HepG2 (cell line): ENCODE data around the gene EFL1. TPM values are rescaled to one million over a fixed set of nuclear protein-coding genes. Genes with fewer than 3 reads are reported as not detected.
A peak's percentile ranks its signal among the peaks of the same experiment; 100 is the strongest.

ENCODE experiments used
- ATAC-seq: fragments of 200-7000 bp; cut with Tn5 transposase; 3 replicates; pipeline ENCODE4 v1.9.1; 2020; ENCODE audit warnings: mild to moderate bottlenecking, moderate library complexity
- BruUV-seq: library from RNA; stranded (reverse); fragments of 400-500 nt; replicated peaks from 2 replicates; lab custom pipeline; 2021; lab: Mats Ljungman, UMichigan
- CTCF ChIA-PET: fragments of 300-600 bp; formaldehyde crosslinking; extraction: SDS; loops from one replicate; lab custom pipeline; 2021; ENCODE audit warnings: low total read pairs, inconsistent platforms, low intra/inter-chr PET ratio; lab: Yijun Ruan, JAX
- POLR2A ChIA-PET: fragments of 350-600 bp; sonication (Branson Sonifier 250); formaldehyde crosslinking; loops from one replicate; lab custom pipeline; 2020; ENCODE audit warnings: antibody characterized with exemption, inconsistent platforms; lab: Yijun Ruan, JAX
- DNase-seq: peaks from one replicate; pipeline ENCODE4 v3.0.0-alpha.2; 2015; ENCODE audit warnings: low spot score
- FAIRE-seq: peaks from 3 replicates; lab custom pipeline; 2011; peaks lifted over from hg19 to GRCh38; lab: Jason Lieb, UNC
- H2AFZ ChIP-seq: one replicate; pipeline ENCODE4 v1.6.1; 2011; ENCODE audit warnings: low read length, inconsistent platforms
- H3K27ac ChIP-seq: fragments of 300-600 bp; 3 replicates; pipeline ENCODE4 v1.8.0; 2011; ENCODE audit warnings: mixed run types, mild to moderate bottlenecking, mixed read lengths, low read length, inconsistent platforms; ENCODE audit not compliant: insufficient read depth; ENCODE audit errors: extremely low read length
- H3K27me3 ChIP-seq, 2 experiments: fragments of 200-600 bp in 1 of 2; 2 replicates in 1 of 2; 3 replicates in 1 of 2; pipeline versions ENCODE4 v1.6.0 to v1.8.0; 2011; ENCODE audit warnings: low read length in 2 of 2, mild to moderate bottlenecking in 2 of 2, moderate library complexity in 2 of 2, inconsistent platforms in 1 of 2; ENCODE audit not compliant: insufficient read depth in 2 of 2, control insufficient read depth in 1 of 2
- H3K36me3 ChIP-seq, 2 experiments: fragments of 200-600 bp in 1 of 2; replicated peaks in 1 of 2; 2 replicates in 1 of 2; 3 replicates in 1 of 2; pipeline versions ENCODE4 v1.5.1 to v1.8.0; 2011; ENCODE audit warnings: low read length in 2 of 2, inconsistent platforms in 1 of 2; ENCODE audit not compliant: insufficient read depth in 2 of 2, control insufficient read depth in 1 of 2
- H3K4me1 ChIP-seq: 2 replicates; pipeline ENCODE4 v1.5.1; 2012; ENCODE audit warnings: low read length, inconsistent platforms; ENCODE audit not compliant: insufficient read depth
- H3K4me2 ChIP-seq: 2 replicates; pipeline ENCODE4 v1.6.0; 2011; ENCODE audit warnings: low read depth, low read length, inconsistent platforms
- H3K4me3 ChIP-seq, 3 experiments: fragments of 200-600 bp in 1 of 3; sonication (generic), shearing (Covaris generic) in 1 of 3; replicated peaks in 1 of 3; 2 replicates each; pipeline ENCODE4 v1.5.1; 2011 to 2016; ENCODE audit warnings: low read length in 3 of 3, inconsistent platforms in 2 of 3, low read depth in 2 of 3, mild to moderate bottlenecking in 2 of 3, control low read depth in 1 of 3, mixed read lengths in 1 of 3; ENCODE audit not compliant: insufficient read depth in 1 of 3
- H3K79me2 ChIP-seq: one replicate; pipeline ENCODE4 v1.6.1; 2011; ENCODE audit warnings: low read length, inconsistent platforms; ENCODE audit not compliant: insufficient read depth
- H3K9ac ChIP-seq: 2 replicates; pipeline ENCODE4 v1.6.0; 2011; ENCODE audit warnings: mild to moderate bottlenecking, low read depth, low read length, inconsistent platforms; ENCODE audit not compliant: insufficient read depth
- H3K9me3 ChIP-seq: 2 replicates; pipeline ENCODE4 v1.5.1; 2012; ENCODE audit warnings: mild to moderate bottlenecking, low read length
- H4K20me1 ChIP-seq: 2 replicates; pipeline ENCODE4 v1.6.0; 2011; ENCODE audit warnings: inconsistent platforms, mild to moderate bottlenecking, low read length, moderate library complexity; ENCODE audit not compliant: insufficient read depth
- CREB1 ChIP-seq, 2 experiments: fragments of 450-650 bp in 1 of 2; IDR thresholded peaks; 2 replicates each; pipeline ENCODE4 v1.6.1; 2016 to 2017; ENCODE audit warnings: control low read depth in 1 of 2, mild to moderate bottlenecking in 1 of 2, missing compliant biosample characterization in 1 of 2, missing genetic modification characterization in 1 of 2
- FOXA3 ChIP-seq: IDR thresholded peaks from 2 replicates; pipeline ENCODE4 v1.6.1; 2016; ENCODE audit warnings: missing genetic modification reagents, missing compliant biosample characterization
- GATAD2A ChIP-seq: IDR thresholded peaks from 2 replicates; pipeline ENCODE4 v1.6.1; 2016
- MAFF ChIP-seq: IDR thresholded peaks from 2 replicates; pipeline ENCODE4 v1.6.1; 2011; ENCODE audit warnings: low read depth, low read length, improper control_type of control experiment
- MAFK ChIP-seq, 2 experiments: IDR thresholded peaks in 1 of 2; conservative IDR thresholded peaks in 1 of 2; 2 replicates each; pipeline ENCODE4 v1.6.1; 2011; ENCODE audit warnings: improper control_type of control experiment in 2 of 2, low read length in 2 of 2
- SRSF9 ChIP-seq: fragments of 200-400 bp; formaldehyde crosslinking; IDR thresholded peaks from 2 replicates; pipeline ENCODE4 v1.6.1; 2018; ENCODE audit warnings: borderline replicate concordance, mild to moderate bottlenecking, low read depth, low read length; ENCODE audit not compliant: insufficient read depth, poor library complexity, severe bottlenecking
- ZNF335 ChIP-seq: sonication (generic); formaldehyde crosslinking; IDR thresholded peaks from 2 replicates; pipeline ENCODE4 v1.4.0; 2020; ENCODE audit warnings: missing genetic modification reagents
- WGBS: methylation state at CpG from one replicate; pipeline ENCODE4 v1.1.6; 2017; ENCODE audit warnings: low lambda C conversion rate; 5-methylcytosine and 5-hydroxymethylcytosine counted together
- in situ Hi-C: cut with HindIII; loops from 2 replicates; pipeline ENCODE4 v1.10.0; 2017; ENCODE audit warnings: low pct_unique_long_range_greater_than_20kb; ENCODE audit not compliant: extremely low pct_ligation_motif_present
- intact Hi-C: fragments of 100-400 bp; cut with micrococcal nuclease; formaldehyde crosslinking; loops from one replicate; pipeline ENCODE4 v1.10.0; 2022; ENCODE audit not compliant: unreplicated experiment
- polyA plus RNA-seq, 8 experiments: library from polyadenylated mRNA; depleted of rRNA in 3 of 8; stranded (reverse) in 7 of 8; unstranded in 1 of 8; fragments of >200 nt; fragmentation: Illumina TruSeq in 4 of 8; extraction: Trizol in 4 of 8; gene quantifications; 2 replicates each; pipeline versions ENCODE4 v1.2.1 to v1.2.3, GENCODE V29; 2011 to 2016; ENCODE audit warnings: low read depth in 4 of 8, missing spikeins in 1 of 8, mixed read lengths in 1 of 8; ENCODE audit not compliant: insufficient read depth in 1 of 8
- total RNA-seq, 5 experiments: library from RNA; depleted of rRNA; stranded (reverse); fragments of >200 nt; fragmentation: Illumina TruSeq; extraction: Trizol; gene quantifications; 2 replicates each; pipeline ENCODE4 v1.2.3, GENCODE V29; 2016; ENCODE audit warnings: low read depth in 1 of 5
- TF ChIP-seq, protein P1 (sequence below): sonication (generic); formaldehyde crosslinking; IDR thresholded peaks from 2 replicates; pipeline ENCODE4 v1.4.0; 2020; ENCODE audit warnings: missing genetic modification reagents

EFL1 gene
- total and polyA plus RNA-seq, 2 of the 13 experiments (the other 11 are each of a cell fraction or from before 2014, with no cell fraction given), result 6.4 to 12.0 TPM

GRCh38 chr15:82173108-82173507, 89.4 kb downstream of the EFL1 start:
- intact Hi-C loops, result no loop called here
- POLR2A ChIA-PET, result no interaction called here
- 87% methylated on average over 1 of the region's 1 CpG for WGBS

GRCh38 chr15:82172506-82172905, 90.0 kb downstream of the EFL1 start:
- ATAC-seq (no peak), FAIRE-seq (no peak), DNase-seq (no peak)
- Histone ChIP-seq H3K79me2 (no peaks in the 10 kb centered on the region), H3K36me3 (no peaks in the 10 kb centered on the region), H3K4me1 (no peaks in the 10 kb centered on the region), H3K9ac (no peak overlapping the region), H3K27ac (no peak overlapping the region), H3K27me3 (no peaks in the 10 kb centered on the region), H4K20me1 (no peaks in the 10 kb centered on the region), H3K4me2 (no peak overlapping the region), H3K9me3 (no peaks in the 10 kb centered on the region), H2AFZ (no peak overlapping the region), H3K4me3 (no peak overlapping the region)
- no TSS peak for BruUV-seq
- intact Hi-C loops, result no loop called here
- WGBS, result 98% methylated on average over 4 of the region's 4 CpGs
- TF ChIP-seq, protein P1, sequence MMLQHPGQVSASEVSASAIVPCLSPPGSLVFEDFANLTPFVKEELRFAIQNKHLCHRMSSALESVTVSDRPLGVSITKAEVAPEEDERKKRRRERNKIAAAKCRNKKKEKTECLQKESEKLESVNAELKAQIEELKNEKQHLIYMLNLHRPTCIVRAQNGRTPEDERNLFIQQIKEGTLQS, result no peak
- TF ChIP-seq ZNF335 (no peak), CREB1 (IDR thresholded peaks at IDR 0.05) (peak; percentile 42), CREB1 (CRISPR knock-in tag; IDR thresholded peaks at IDR 0.05) (no peak), GATAD2A (CRISPR knock-in tag) (no peak)
- in situ Hi-C loops, result no loop called here
- ChIA-PET CTCF (no interaction called here), POLR2A (no interaction called here)

More at GRCh38 chr15:82173108-82173507, 89.4 kb downstream of the EFL1 start:
- H4K20me1 ChIP-seq, result no peaks in the 10 kb centered on the region
- H3K9ac ChIP-seq, result no peak overlapping the region
- BruUV-seq, result no TSS peak
- in situ Hi-C loops, result no loop called here
- H3K27me3 ChIP-seq, result no peaks in the 10 kb centered on the region
- no peak for FAIRE-seq
- H3K9me3 ChIP-seq, result no peaks in the 10 kb centered on the region
- H3K4me2 ChIP-seq, result no peak overlapping the region
- no peak overlapping the region for H3K27ac ChIP-seq
- H3K4me1 ChIP-seq, result no peaks in the 10 kb centered on the region
- CTCF ChIA-PET, result no interaction called here
- no peak overlapping the region for H2AFZ ChIP-seq
- DNase-seq, result no peak
- ATAC-seq, result no peak
- no peaks in the 10 kb centered on the region for H3K36me3 ChIP-seq
- TF ChIP-seq MAFK (conservative IDR thresholded peaks at IDR 0.05 in 1 of 2, IDR thresholded peaks at IDR 0.05 in 1 of 2; ENCODE audit: low read length in 2 of 2) (peak; percentile 46 to 59), MAFF (peak; percentile 21; the same call in 1 of the 2 replicates), FOXA3 (CRISPR knock-in tag) (no peak), SRSF9 (no peak)
- no peaks in the 10 kb centered on the region for H3K79me2 ChIP-seq
- H3K4me3 ChIP-seq, result no peak overlapping the region
